Esophagus (tissue), 2 donors: ENCODE results near the gene ARSA. TPM values are rescaled to one million over a fixed set of nuclear protein-coding genes. Genes with fewer than 3 reads are reported as not detected.
A peak's percentile ranks its signal among the peaks of the same experiment; 100 is the strongest.
"Not testable (repeated sequence)": the region's sequence is repeated elsewhere in the genome, so short reads cannot be mapped to it uniquely, and the experiment has no call there.

ENCODE experiments used
- H3K27ac ChIP-seq, 2 donors: one replicate each; pipeline ENCODE4 v1.5.1; 2013; ENCODE audit warnings: low read depth in 2 of 2, mild to moderate bottlenecking in 2 of 2, inconsistent platforms in 1 of 2, low read length in 1 of 2, moderate library complexity in 1 of 2
- H3K27me3 ChIP-seq, 2 donors: one replicate each; pipeline ENCODE4 v1.6.1; 2013; ENCODE audit warnings: low read length in 2 of 2, control low read depth in 1 of 2, mild to moderate bottlenecking in 1 of 2; ENCODE audit not compliant: insufficient read depth in 2 of 2, control insufficient read depth in 1 of 2
- H3K36me3 ChIP-seq, 2 donors: one replicate each; pipeline ENCODE4 v1.6.1; 2013; ENCODE audit warnings: low read length in 1 of 2; ENCODE audit not compliant: control insufficient read depth in 2 of 2, insufficient read depth in 2 of 2
- H3K4me1 ChIP-seq, 2 donors: one replicate each; pipeline ENCODE4 v1.6.1; 2013; ENCODE audit warnings: low read length in 1 of 2; ENCODE audit not compliant: control insufficient read depth in 2 of 2, insufficient read depth in 2 of 2
- H3K4me3 ChIP-seq, 2 donors: one replicate each; pipeline ENCODE4 v1.5.1; 2013; ENCODE audit warnings: low read length in 2 of 2, mild to moderate bottlenecking in 2 of 2, low read depth in 1 of 2, moderate library complexity in 1 of 2
- H3K9me3 ChIP-seq, 2 donors: one replicate each; pipeline ENCODE4 v1.6.1; 2013; ENCODE audit warnings: mild to moderate bottlenecking in 2 of 2, low read depth in 1 of 2, low read length in 1 of 2, moderate library complexity in 1 of 2; ENCODE audit not compliant: control insufficient read depth in 2 of 2, insufficient read depth in 1 of 2
- WGBS, 2 donors: extraction: QIAGEN DNeasy Blood & Tissue Kit; methylation state at CpG; one replicate each; pipeline ENCODE4 v1.1.7; 2013; 5-methylcytosine and 5-hydroxymethylcytosine counted together
- polyA plus RNA-seq, 2 donors: library from polyadenylated mRNA; stranded (reverse); fragments of 200-250 nt; gene quantifications; one replicate each; pipeline ENCODE4 v1.2.3, GENCODE V29; 2013
- donor health status: healthy with polysubstance abuse.
- donor health status: Bipolar disorder and iron deficiency.

The ARSA gene
- polyA plus RNA-seq, 2 donors: 25.8 to 52.1 TPM

- Histone ChIP-seq H3K9me3 (no peaks in the 10 kb centered on the region), H3K27me3 (no peaks in the 10 kb centered on the region), H3K27ac (peak overlapping the region; percentile 61 to 77), H3K36me3 (no peaks in the 10 kb centered on the region), H3K4me3 (no peak overlapping the region), H3K4me1 (peaks cover 0 to 9% of the 10 kb centered on the region in 2 donors)
- WGBS, 2 donors: 29 to 32% methylated on average over 31 of the region's 31 CpGs
Observed at GRCh38 chr22:50612528-50613221, 15.3 kb downstream of the ARSA start.

- Histone ChIP-seq H3K27me3 (no peaks in the 10 kb centered on the region), H3K4me3 (no peak overlapping the region), H3K4me1 (peaks cover 0 to 9% of the 10 kb centered on the region in 2 donors), H3K36me3 (no peaks in the 10 kb centered on the region), H3K27ac (no peak overlapping the region), H3K9me3 (no peaks in the 10 kb centered on the region)
- 42 to 46% methylated on average over 6 of the region's 6 CpGs for WGBS, 2 donors
Observed at GRCh38 chr22:50612168-50612527, 15.8 kb downstream of the ARSA start.

DNA sequence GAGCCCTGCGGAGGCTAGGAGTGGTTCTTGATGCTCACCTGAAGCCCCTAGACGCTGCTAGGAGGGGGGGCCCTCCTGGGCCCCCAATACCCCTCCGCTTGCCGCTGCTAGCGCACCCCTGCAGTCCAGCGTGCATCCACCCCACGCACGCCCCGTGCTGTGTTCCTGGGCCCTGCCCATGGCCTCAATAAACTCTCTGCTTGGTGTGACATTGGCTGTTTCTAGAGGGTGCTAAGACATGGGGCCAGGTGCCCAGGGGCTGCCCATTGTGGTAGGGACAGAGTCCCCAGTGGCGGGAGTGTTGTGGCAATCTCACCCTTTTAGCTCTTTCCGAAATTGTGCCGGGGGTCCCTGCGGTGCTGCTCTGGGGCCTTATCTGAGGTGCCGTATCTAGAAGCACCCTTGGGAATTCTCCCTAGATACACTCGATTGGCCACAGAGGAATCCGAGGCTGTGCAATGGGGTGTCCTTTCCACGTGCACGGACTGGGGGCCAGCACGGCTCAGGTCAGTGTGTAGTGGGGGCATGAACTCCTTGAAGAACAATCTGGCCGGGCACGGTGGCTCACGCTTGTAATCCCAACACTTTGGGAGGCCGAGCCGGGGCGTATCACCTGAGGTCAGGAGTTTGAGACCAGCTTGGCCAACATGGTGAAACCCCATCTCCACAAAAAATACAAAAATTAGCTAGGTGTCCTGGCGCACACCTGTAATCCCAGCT is 16.5 kb downstream of the ARSA start:
- 91% methylated on average over 26 of the region's 26 CpGs for WGBS, 2 donors
- no peaks in the 10 kb centered on the region for H3K9me3 ChIP-seq
- no peak overlapping the region for H3K27ac ChIP-seq
- H3K36me3 ChIP-seq: no peaks in the 10 kb centered on the region
- H3K4me1 ChIP-seq: peaks cover 0 to 9% of the 10 kb centered on the region in 2 donors
- H3K27me3 ChIP-seq: no peaks in the 10 kb centered on the region
- H3K4me3 ChIP-seq: no peak overlapping the region

DNA sequence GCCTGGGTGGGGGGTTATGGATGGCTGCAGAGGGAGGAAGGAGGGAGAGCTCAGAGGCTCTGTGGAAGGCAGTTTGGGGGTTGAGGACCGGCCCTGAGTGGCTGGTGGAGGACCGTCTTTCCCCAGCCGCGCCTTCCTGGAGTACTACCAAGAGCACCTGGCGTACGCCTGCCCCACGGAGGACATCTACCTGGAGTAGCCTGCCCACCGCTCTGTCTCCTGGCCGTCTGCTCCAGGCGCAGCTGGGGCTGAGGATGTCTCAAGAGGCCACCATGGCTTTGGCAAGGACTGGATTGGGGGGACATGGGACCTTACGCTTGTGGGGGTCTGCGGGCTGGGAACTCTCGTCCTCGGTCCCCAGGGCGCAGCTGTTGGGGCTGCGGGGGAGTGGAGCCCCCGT is 17.4 kb downstream of the ARSA start:
- Histone ChIP-seq H3K4me3 (no peak overlapping the region), H3K4me1 (peaks cover 0 to 9% of the 10 kb centered on the region in 2 donors), H3K27ac (no peak overlapping the region), H3K36me3 (no peaks in the 10 kb centered on the region), H3K9me3 (no peaks in the 10 kb centered on the region), H3K27me3 (no peaks in the 10 kb centered on the region)
- 83 to 87% methylated on average over 17 of the region's 17 CpGs for WGBS, 2 donors

DNA sequence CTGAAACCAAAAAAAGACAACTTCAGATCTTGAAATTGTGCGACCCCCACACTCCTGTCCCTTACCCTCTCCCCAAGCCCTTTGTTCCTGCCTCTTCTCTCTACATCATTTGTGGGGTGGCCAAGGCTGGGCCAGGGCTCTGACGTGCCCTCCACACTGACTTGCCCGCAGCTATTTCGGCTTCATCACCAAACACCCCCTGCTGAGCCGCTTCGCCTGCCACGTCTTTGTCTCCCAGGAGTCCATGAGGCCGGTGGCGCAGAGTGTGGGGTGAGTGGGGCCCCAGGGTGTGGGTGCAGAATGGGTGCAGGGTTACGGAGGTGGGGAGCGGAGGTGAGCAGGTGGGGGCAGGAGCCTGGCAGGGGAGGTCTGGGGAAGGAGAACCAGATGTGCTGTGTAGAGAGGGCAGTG is 17.9 kb downstream of the ARSA start:
- Histone ChIP-seq H3K4me3 (no peak overlapping the region), H3K9me3 (no peaks in the 10 kb centered on the region), H3K4me1 (peaks cover 0 to 9% of the 10 kb centered on the region in 2 donors), H3K36me3 (no peaks in the 10 kb centered on the region), H3K27me3 (no peaks in the 10 kb centered on the region), H3K27ac (no peak overlapping the region)
- 81 to 84% methylated on average over 11 of the region's 11 CpGs for WGBS, 2 donors

- H3K36me3 ChIP-seq: no peaks in the 10 kb centered on the region
- no peaks in the 10 kb centered on the region for H3K27me3 ChIP-seq
- H3K27ac ChIP-seq: no peak overlapping the region
- H3K4me1 ChIP-seq: peaks cover 0 to 9% of the 10 kb centered on the region in 2 donors
- no peaks in the 10 kb centered on the region for H3K9me3 ChIP-seq
- 77 to 81% methylated on average over 12 of the region's 12 CpGs for WGBS, 2 donors
- no peak overlapping the region for H3K4me3 ChIP-seq
Observed at GRCh38 chr22:50609599-50609998, 18.4 kb downstream of the ARSA start.

- no peaks in the 10 kb centered on the region for H3K27me3 ChIP-seq
Observed at GRCh38 chr22:50608996-50609395, 19.0 kb downstream of the ARSA start.

DNA sequence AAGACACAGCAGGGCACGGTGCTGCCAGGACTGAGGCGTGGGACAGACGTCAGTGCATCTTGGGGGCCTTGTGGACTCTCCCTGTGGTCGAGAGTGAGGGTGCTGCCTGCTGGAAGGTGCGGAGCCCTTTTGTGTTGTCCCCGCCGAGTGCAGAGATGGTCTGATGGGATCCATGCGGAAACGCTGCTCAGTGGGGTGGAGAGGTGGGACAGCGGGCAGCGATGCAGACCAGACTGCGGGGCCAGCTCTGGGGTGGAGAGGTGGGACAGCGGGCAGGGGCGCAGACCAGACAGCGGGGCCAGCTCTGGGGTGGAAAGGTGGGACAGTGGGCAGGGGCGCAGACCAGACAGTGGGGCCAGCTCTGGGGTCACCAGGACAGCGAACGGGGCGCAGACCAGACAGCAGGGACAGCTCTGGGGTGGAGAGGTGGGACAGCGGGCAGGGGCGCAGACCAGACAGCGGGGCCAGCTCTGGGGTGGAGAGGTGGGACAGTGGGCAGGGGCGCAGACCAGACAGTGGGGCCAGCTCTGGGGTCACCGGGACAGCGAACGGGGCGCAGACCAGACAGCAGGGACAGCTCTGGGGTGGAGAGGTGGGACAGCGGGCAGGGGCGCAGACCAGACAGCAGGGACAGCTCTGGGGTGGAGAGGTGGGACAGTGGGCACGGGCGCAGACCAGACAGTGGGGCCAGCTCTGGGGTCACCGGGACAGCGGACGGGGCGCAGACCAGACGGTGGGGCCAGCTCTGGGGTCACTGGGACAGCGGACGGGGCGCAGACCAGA is 19.7 kb downstream of the ARSA start:
- WGBS, 2 donors: 81 to 85% methylated on average over 36 to 39 of the region's 39 CpGs
- H3K4me3 ChIP-seq, H3K27me3 ChIP-seq, H3K9me3 ChIP-seq, H3K4me1 ChIP-seq, H3K36me3 ChIP-seq, H3K27ac ChIP-seq: not testable (repeated sequence)

More at GRCh38 chr22:50608996-50609395, 19.0 kb downstream of the ARSA start:
- Histone ChIP-seq H3K36me3 (no peaks in the 10 kb centered on the region), H3K4me3 (no peak overlapping the region), H3K27ac (no peak overlapping the region), H3K4me1 (peaks cover 0 to 9% of the 10 kb centered on the region in 2 donors), H3K9me3 (no peaks in the 10 kb centered on the region)
- WGBS, 2 donors: 79 to 95% methylated on average over 9 to 10 of the region's 10 CpGs

DNA sequence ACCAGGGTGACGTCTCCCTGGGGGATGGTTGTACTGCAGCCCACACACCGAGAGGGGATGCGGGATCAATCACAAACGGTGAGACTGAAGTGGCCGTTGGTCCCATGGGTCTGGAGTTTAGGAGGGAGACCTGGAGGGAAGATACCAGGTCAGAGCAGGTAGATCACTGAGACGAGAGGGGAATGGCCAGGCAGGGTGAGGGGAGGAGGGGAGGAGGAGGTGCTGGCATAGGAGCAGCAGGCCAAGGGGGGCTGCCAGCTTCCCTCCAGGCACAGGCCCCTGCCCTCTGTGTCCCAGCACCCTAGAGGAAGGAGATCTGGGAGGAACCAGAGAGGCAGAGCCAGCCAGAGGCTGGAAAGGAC is 20.3 kb downstream of the ARSA start:
- WGBS, 2 donors: 69 to 76% methylated on average over 6 of the region's 6 CpGs
- H3K9me3 ChIP-seq: no peaks in the 10 kb centered on the region
- H3K4me1 ChIP-seq: peaks cover 0 to 3% of the 10 kb centered on the region in 2 donors
- no peaks in the 10 kb centered on the region for H3K36me3 ChIP-seq
- peaks cover 0 to 4% of the 10 kb centered on the region in 2 donors for H3K27me3 ChIP-seq
- no peak overlapping the region for H3K27ac ChIP-seq
- H3K4me3 ChIP-seq: no peak overlapping the region
